Stimulated activated CD8-positive, alpha-beta memory T cell treated with anti-CD3 and anti-CD28 coated beads, Interleukin-7, amount 100 ng/mL, for 4 hours (primary cell): ENCODE results near the gene LRRC75A.
"Not testable (repeated sequence)": the region's sequence is repeated elsewhere in the genome, so short reads cannot be mapped to it uniquely, and the experiment has no call there.

Source experiments
- DNase-seq, 2 donors: peaks; one replicate each; pipeline ENCODE4 v3.0.0-alpha.2; 2020; ENCODE audit warnings: low read depth in 2 of 2

LRRC75A gene

GRCh38 chr17:16491703-16492612 is at the start of gene LRRC75A:
Gene LRRC75A (minus strand): TSS chr17:16492193. CDS start chr17:16491990, 203 bp downstream.
- peak; percentile 1 to 64 for DNase-seq

GRCh38 chr17:16537130-16537458 is 45.1 kb upstream of the LRRC75A start:
- DNase-seq = no peak

- no peak for DNase-seq
These were observed 42.2 kb upstream of the LRRC75A start for GRCh38 chr17:16534236-16534635.

- DNase-seq = no peak
These were observed 37.9 kb upstream of the LRRC75A start for GRCh38 chr17:16529906-16530305.

- no peak for DNase-seq
These were observed 35.3 kb upstream of the LRRC75A start for GRCh38 chr17:16527298-16527697.

- DNase-seq = not testable (repeated sequence)
These were observed 33.6 kb upstream of the LRRC75A start for GRCh38 chr17:16525556-16525955.

GRCh38 chr17:16521070-16521727 is 29.2 kb upstream of the LRRC75A start:
- DNase-seq = peak; percentile 32 to 36

GRCh38 chr17:16519021-16519420 is 27.0 kb upstream of the LRRC75A start:
- DNase-seq = no peak

GRCh38 chr17:16517477-16517876 is 25.5 kb upstream of the LRRC75A start:
- DNase-seq = no peak

- DNase-seq = no peak
These were observed 24.6 kb upstream of the LRRC75A start for GRCh38 chr17:16516594-16517051.

GRCh38 chr17:16515933-16516332 is 23.9 kb upstream of the LRRC75A start:
- DNase-seq = no peak

GRCh38 chr17:16513873-16514272 is 21.9 kb upstream of the LRRC75A start:
- no peak for DNase-seq

GRCh38 chr17:16512011-16512410 is 20.0 kb upstream of the LRRC75A start:
- DNase-seq = no peak

GRCh38 chr17:16511593-16511992 is 19.6 kb upstream of the LRRC75A start:
- no peak for DNase-seq

- no peak for DNase-seq
These were observed 16.0 kb upstream of the LRRC75A start for GRCh38 chr17:16507918-16508533.

GRCh38 chr17:16506188-16506587 is 14.2 kb upstream of the LRRC75A start:
- DNase-seq = no peak

GRCh38 chr17:16504984-16505383 is 13.0 kb upstream of the LRRC75A start:
- DNase-seq = no peak

- no peak for DNase-seq
These were observed 5.0 kb upstream of the LRRC75A start for GRCh38 chr17:16496820-16497489.

- DNase-seq = no peak
These were observed 4.2 kb upstream of the LRRC75A start for GRCh38 chr17:16495980-16496819.

GRCh38 chr17:16495561-16495960 is 3.6 kb upstream of the LRRC75A start:
- no peak for DNase-seq

- DNase-seq = no peak
These were observed 2.1 kb upstream of the LRRC75A start for GRCh38 chr17:16494059-16494458.
